ENCODE measurements around the gene MEI1. TPM values are rescaled to one million over a fixed set of nuclear protein-coding genes. Genes with fewer than 3 reads are reported as not detected.
A peak's percentile ranks its signal among the peaks of the same experiment; 100 is the strongest.

MEI1 gene
- total and polyA plus RNA-seq, 9 of the 15 experiments (the other 6 are each of a cell fraction or from before 2014, with no cell fraction given): 0.08 to 0.68 (median 0.18) TPM; not detected in 2

DNA sequence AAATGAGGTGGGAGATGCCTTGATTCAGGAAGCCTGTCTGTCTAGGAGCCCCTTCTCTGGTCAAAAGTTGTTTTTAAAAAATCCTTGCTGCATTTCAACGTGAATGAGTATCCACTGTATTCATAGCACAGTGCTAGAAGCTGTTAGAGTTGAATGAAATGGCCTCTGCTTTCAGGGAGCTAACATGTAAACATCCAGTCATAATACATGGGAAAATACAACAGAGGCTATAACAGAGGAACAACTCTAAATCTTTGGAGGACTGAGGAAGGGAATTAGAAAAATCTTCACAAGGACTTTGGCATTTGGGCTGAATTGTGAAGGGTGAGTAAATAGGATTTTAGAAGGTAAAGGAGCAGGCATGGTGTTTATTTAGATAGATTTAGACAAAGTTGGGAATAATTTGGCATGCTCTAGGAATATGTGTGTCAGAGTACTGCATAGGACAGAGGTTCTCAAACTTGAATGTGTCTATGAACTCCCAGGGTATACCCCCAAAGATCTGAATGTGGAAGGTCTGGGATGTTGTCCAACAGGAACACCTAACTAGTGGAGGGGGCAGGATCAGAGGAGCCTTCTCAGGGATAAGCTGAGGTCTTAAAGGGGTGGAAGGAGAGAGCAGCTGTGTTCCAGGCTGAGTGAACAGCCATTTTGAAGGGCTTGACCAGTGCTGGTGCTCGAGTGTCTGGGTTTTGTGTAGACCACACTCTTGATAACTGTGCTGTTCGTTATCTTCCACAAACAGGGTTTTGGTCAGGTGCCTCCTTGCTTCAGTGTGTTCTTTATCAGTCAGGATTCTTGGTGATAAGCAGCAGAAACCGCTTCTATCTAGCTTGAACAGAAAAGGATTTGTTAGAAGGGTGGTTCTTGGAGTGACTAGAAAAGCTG, 146.3 kb downstream of the MEI1 start (continued):
- TF ChIP-seq ZNF184 (CRISPR knock-in tag; IDR thresholded peaks at IDR 0.05) (no peak), CCNT2 (IDR thresholded peaks at IDR 0.05; ENCODE audit: borderline replicate concordance, extremely low read depth, insufficient read length, low read depth, low read length) (peak; percentile 90), ZNF778 (CRISPR knock-in tag; IDR thresholded peaks at IDR 0.05) (no peak), ZNF354B (CRISPR knock-in tag; IDR thresholded peaks at IDR 0.05) (no peak), KDM1A (IDR thresholded peaks at IDR 0.05) (peak; percentile 99), KAT7 (CRISPR knock-in tag; IDR thresholded peaks at IDR 0.05; ENCODE audit: borderline replicate concordance) (no peak), RCOR1 (IDR thresholded peaks at IDR 0.05; ENCODE audit: borderline replicate concordance in 1 of 2, low read depth in 2 of 2, low read length in 2 of 2) (peak; percentile 80 to 100; a peak in 3 of 4 replicates), SP2 (IDR thresholded peaks at IDR 0.05; ENCODE audit: extremely low read depth, low read depth, low read length, poor library complexity, severe bottlenecking) (no peak), SMAD2 (IDR thresholded peaks at IDR 0.05; ENCODE audit: low read depth, low read length) (no peak), RHOXF2B (CRISPR knock-in tag; conservative IDR thresholded peaks at IDR 0.05) (no peak), EGR1 (conservative IDR thresholded peaks at IDR 0.05) (no peak), MXI1 (IDR thresholded peaks at IDR 0.05; ENCODE audit: low read depth, low read length) (no peak), U2AF2 (optimal IDR thresholded peaks at IDR 0.05; ENCODE audit: low read depth, low read length) (no peak), TCF7L2 (IDR thresholded peaks at IDR 0.05; ENCODE audit: low read depth, low read length) (no peak), NR1H2 (CRISPR knock-in tag; IDR thresholded peaks at IDR 0.05) (no peak), SAFB (IDR thresholded peaks at IDR 0.05; ENCODE audit: borderline replicate concordance, low read depth, low read length) (no peak), PHB (CRISPR knock-in tag; IDR thresholded peaks at IDR 0.05) (no peak), ZNF316 (IDR thresholded peaks at IDR 0.05) (no peak), GATA2 (CRISPR knock-in tag; IDR thresholded peaks at IDR 0.05) (peak; percentile 81), HNRNPH1 (optimal IDR thresholded peaks at IDR 0.05; ENCODE audit: low read depth, low read length) (no peak), RBBP5 (IDR thresholded peaks at IDR 0.05; ENCODE audit: borderline replicate concordance, insufficient read depth, low read length, poor library complexity, severe bottlenecking) (no peak), MED1 (CRISPR knock-in tag; IDR thresholded peaks at IDR 0.05; ENCODE audit: borderline replicate concordance) (no peak), ZNF695 (CRISPR knock-in tag; IDR thresholded peaks at IDR 0.05) (no peak)
- TF ChIP-seq, protein P1, sequence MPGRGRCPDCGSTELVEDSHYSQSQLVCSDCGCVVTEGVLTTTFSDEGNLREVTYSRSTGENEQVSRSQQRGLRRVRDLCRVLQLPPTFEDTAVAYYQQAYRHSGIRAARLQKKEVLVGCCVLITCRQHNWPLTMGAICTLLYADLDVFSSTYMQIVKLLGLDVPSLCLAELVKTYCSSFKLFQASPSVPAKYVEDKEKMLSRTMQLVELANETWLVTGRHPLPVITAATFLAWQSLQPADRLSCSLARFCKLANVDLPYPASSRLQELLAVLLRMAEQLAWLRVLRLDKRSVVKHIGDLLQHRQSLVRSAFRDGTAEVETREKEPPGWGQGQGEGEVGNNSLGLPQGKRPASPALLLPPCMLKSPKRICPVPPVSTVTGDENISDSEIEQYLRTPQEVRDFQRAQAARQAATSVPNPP (IDR thresholded peaks at IDR 0.05; ENCODE audit: borderline replicate concordance, insufficient read depth, insufficient read length): no peak
- TF ChIP-seq, protein P2, sequence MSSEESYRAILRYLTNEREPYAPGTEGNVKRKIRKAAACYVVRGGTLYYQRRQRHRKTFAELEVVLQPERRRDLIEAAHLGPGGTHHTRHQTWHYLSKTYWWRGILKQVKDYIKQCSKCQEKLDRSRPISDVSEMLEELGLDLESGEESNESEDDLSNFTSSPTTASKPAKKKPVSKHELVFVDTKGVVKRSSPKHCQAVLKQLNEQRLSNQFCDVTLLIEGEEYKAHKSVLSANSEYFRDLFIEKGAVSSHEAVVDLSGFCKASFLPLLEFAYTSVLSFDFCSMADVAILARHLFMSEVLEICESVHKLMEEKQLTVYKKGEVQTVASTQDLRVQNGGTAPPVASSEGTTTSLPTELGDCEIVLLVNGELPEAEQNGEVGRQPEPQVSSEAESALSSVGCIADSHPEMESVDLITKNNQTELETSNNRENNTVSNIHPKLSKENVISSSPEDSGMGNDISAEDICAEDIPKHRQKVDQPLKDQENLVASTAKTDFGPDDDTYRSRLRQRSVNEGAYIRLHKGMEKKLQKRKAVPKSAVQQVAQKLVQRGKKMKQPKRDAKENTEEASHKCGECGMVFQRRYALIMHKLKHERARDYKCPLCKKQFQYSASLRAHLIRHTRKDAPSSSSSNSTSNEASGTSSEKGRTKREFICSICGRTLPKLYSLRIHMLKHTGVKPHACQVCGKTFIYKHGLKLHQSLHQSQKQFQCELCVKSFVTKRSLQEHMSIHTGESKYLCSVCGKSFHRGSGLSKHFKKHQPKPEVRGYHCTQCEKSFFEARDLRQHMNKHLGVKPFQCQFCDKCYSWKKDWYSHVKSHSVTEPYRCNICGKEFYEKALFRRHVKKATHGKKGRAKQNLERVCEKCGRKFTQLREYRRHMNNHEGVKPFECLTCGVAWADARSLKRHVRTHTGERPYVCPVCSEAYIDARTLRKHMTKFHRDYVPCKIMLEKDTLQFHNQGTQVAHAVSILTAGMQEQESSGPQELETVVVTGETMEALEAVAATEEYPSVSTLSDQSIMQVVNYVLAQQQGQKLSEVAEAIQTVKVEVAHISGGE (CRISPR knock-in tag; IDR thresholded peaks at IDR 0.05): peak in 1 of 3 experiments; percentile 71; a peak in 1 of 6 replicates

Measured in K562 (cell line).